H9 (cell line): ENCODE measurements around the gene NCAM2. TPM values are rescaled to one million over a fixed set of nuclear protein-coding genes. Genes with fewer than 3 reads are reported as not detected.

Experiments used
- DNase-seq: peaks from one replicate; pipeline ENCODE4 v3.0.0-alpha.2; 2017
- H2AFZ ChIP-seq: one replicate; pipeline ENCODE4 v1.6.1; 2013; ENCODE audit warnings: mild to moderate bottlenecking, low read length, control low read depth, moderate library complexity
- H2AK5ac ChIP-seq: 2 replicates; pipeline ENCODE4 v1.6.1; 2013; ENCODE audit warnings: low read length, control low read depth, mixed read lengths; ENCODE audit not compliant: insufficient read length
- H2BK120ac ChIP-seq: one replicate; pipeline ENCODE4 v1.6.1; 2013; ENCODE audit warnings: low read depth, mild to moderate bottlenecking, low read length, control low read depth, inconsistent platforms; ENCODE audit not compliant: poor library complexity, severe bottlenecking
- H2BK12ac ChIP-seq: 2 replicates; pipeline ENCODE4 v1.6.1; 2013; ENCODE audit warnings: low read length, control low read depth, mixed read lengths, low read depth; ENCODE audit not compliant: insufficient read length
- H2BK15ac ChIP-seq: 2 replicates; pipeline ENCODE4 v1.6.1; 2013; ENCODE audit warnings: low read depth, low read length, control low read depth
- H2BK20ac ChIP-seq: one replicate; pipeline ENCODE4 v1.6.1; 2013; ENCODE audit warnings: low read depth, mild to moderate bottlenecking, low read length, control low read depth, inconsistent platforms; ENCODE audit not compliant: poor library complexity, severe bottlenecking
- H2BK5ac ChIP-seq: 2 replicates; pipeline ENCODE4 v1.6.1; 2013; ENCODE audit warnings: low read length, control low read depth, mixed read lengths; ENCODE audit not compliant: insufficient read length
- H3K14ac ChIP-seq: 2 replicates; pipeline ENCODE4 v1.6.1; 2013; ENCODE audit warnings: low read length, control low read depth; ENCODE audit not compliant: insufficient read depth
- H3K18ac ChIP-seq: 2 replicates; pipeline ENCODE4 v1.6.1; 2013; ENCODE audit warnings: low read depth, mild to moderate bottlenecking, mixed read lengths, low read length, control low read depth; ENCODE audit not compliant: insufficient read length
- H3K23ac ChIP-seq: 2 replicates; pipeline ENCODE4 v1.6.1; 2013; ENCODE audit warnings: low read length, control low read depth, mixed read lengths, low read depth; ENCODE audit not compliant: insufficient read length
- H3K23me2 ChIP-seq: 2 replicates; pipeline ENCODE4 v1.6.1; 2013; ENCODE audit warnings: low read depth, mild to moderate bottlenecking, mixed read lengths, low read length, control low read depth; ENCODE audit not compliant: insufficient read length, poor library complexity, severe bottlenecking
- H3K27ac ChIP-seq: 2 replicates; pipeline ENCODE4 v1.5.1; 2013; ENCODE audit warnings: low read length, control low read depth, mixed read lengths, low read depth; ENCODE audit not compliant: insufficient read length
- H3K27me3 ChIP-seq: 2 replicates; pipeline ENCODE4 v1.6.1; 2013; ENCODE audit warnings: low read length, control low read depth, inconsistent platforms; ENCODE audit not compliant: insufficient read depth
- H3K4ac ChIP-seq: 2 replicates; pipeline ENCODE4 v1.6.1; 2013; ENCODE audit warnings: low read depth, mild to moderate bottlenecking, control low read depth, inconsistent platforms, low read length, moderate library complexity
- H3K4me1 ChIP-seq: 2 replicates; pipeline ENCODE4 v1.6.1; 2013; ENCODE audit warnings: low read length, control low read depth, inconsistent platforms; ENCODE audit not compliant: insufficient read depth
- H3K4me2 ChIP-seq: 2 replicates; pipeline ENCODE4 v1.6.1; 2013; ENCODE audit warnings: low read length, control low read depth, mixed read lengths; ENCODE audit not compliant: insufficient read length, insufficient read depth
- H3K56ac ChIP-seq: 2 replicates; pipeline ENCODE4 v1.6.1; 2013; ENCODE audit warnings: low read depth, mild to moderate bottlenecking, mixed read lengths, low read length, control low read depth; ENCODE audit not compliant: insufficient read length
- H3K79me1 ChIP-seq: 2 replicates; pipeline ENCODE4 v1.6.1; 2013; ENCODE audit warnings: low read depth, mild to moderate bottlenecking, moderate library complexity, low read length, control low read depth, inconsistent platforms; ENCODE audit not compliant: insufficient read depth, poor library complexity, severe bottlenecking
- H3K79me2 ChIP-seq: 2 replicates; pipeline ENCODE4 v1.6.1; 2013; ENCODE audit warnings: low read length, control low read depth, inconsistent platforms; ENCODE audit not compliant: insufficient read depth
- H3K9ac ChIP-seq: 2 replicates; pipeline ENCODE4 v1.6.1; 2013; ENCODE audit warnings: low read length, control low read depth, mixed read lengths; ENCODE audit not compliant: insufficient read length; ENCODE audit errors: extremely low read depth
- H3K9me3 ChIP-seq: one replicate; pipeline ENCODE4 v1.6.1; 2013; ENCODE audit warnings: low read depth, low read length, inconsistent platforms; ENCODE audit not compliant: control insufficient read depth
- H3T11ph ChIP-seq: one replicate; pipeline ENCODE4 v1.6.1; 2013; ENCODE audit warnings: mild to moderate bottlenecking, low read length, control low read depth, inconsistent platforms
- H4K20me1 ChIP-seq: one replicate; pipeline ENCODE4 v1.6.1; 2013; ENCODE audit not compliant: control insufficient read depth, insufficient read length, insufficient read depth
- H4K5ac ChIP-seq: 2 replicates; pipeline ENCODE4 v1.6.1; 2013; ENCODE audit warnings: low read depth, mild to moderate bottlenecking, mixed read lengths, low read length, control low read depth; ENCODE audit not compliant: insufficient read length
- H4K8ac ChIP-seq: replicated peaks from 2 replicates; pipeline ENCODE4 v1.6.1; 2013; ENCODE audit warnings: low read length, control low read depth, mixed read lengths, low read depth; ENCODE audit not compliant: insufficient read length
- H4K91ac ChIP-seq: 2 replicates; pipeline ENCODE4 v1.6.1; 2013; ENCODE audit warnings: low read depth, mild to moderate bottlenecking, moderate library complexity, mixed read lengths, low read length, control low read depth; ENCODE audit not compliant: insufficient read length
- H3K27ac Mint-ChIP-seq, 3 experiments: 2 replicates in 2 of 3; 3 replicates in 1 of 3; pipeline ENCODE4 v1.8.0; 2020 to 2021; ENCODE audit warnings: mixed read lengths in 3 of 3, mild to moderate bottlenecking in 1 of 3, moderate library complexity in 1 of 3
- H3K27me3 Mint-ChIP-seq: 2 replicates; pipeline ENCODE4 v1.8.0; 2021; ENCODE audit warnings: low read depth, mild to moderate bottlenecking, moderate library complexity, mixed read lengths
- H3K36me3 Mint-ChIP-seq, 3 experiments: 2 replicates in 2 of 3; 3 replicates in 1 of 3; pipeline ENCODE4 v1.8.0; 2020 to 2021; ENCODE audit warnings: low read depth in 3 of 3, mixed read lengths in 3 of 3; ENCODE audit not compliant: insufficient read depth in 1 of 3
- H3K4me1 Mint-ChIP-seq, 2 experiments: 2 replicates each; pipeline ENCODE4 v1.8.0; 2020; ENCODE audit warnings: mixed read lengths in 2 of 2
- H3K4me3 Mint-ChIP-seq, 2 experiments: 2 replicates in 1 of 2; 3 replicates in 1 of 2; pipeline ENCODE4 v1.8.0; 2020 to 2021; ENCODE audit warnings: mild to moderate bottlenecking in 2 of 2, mixed read lengths in 2 of 2, moderate library complexity in 1 of 2
- H3K9me3 Mint-ChIP-seq, 2 experiments: 2 replicates in 1 of 2; 3 replicates in 1 of 2; pipeline ENCODE4 v1.8.0; 2020; ENCODE audit warnings: mild to moderate bottlenecking in 2 of 2, mixed read lengths in 2 of 2, moderate library complexity in 1 of 2
- CTCF ChIP-seq: fragments of 200-600 bp; sonication (generic); conservative IDR thresholded peaks from 3 replicates; pipeline ENCODE4 v1.8.0; 2021; ENCODE audit warnings: antibody characterized with exemption, mild to moderate bottlenecking
- WGBS: extraction: QIAGEN DNeasy Blood & Tissue Kit; methylation state at CpG from one replicate; pipeline ENCODE4 v1.1.7; 2013; ENCODE audit warnings: missing lambda C conversion rate, low lambda C conversion rate, mixed read lengths; ENCODE audit not compliant: insufficient read length; ENCODE audit errors: extremely low coverage; 5-methylcytosine and 5-hydroxymethylcytosine counted together
- total RNA-seq: library from RNA; stranded (reverse); gene quantifications from 2 replicates; pipeline ENCODE4 v1.2.1, GENCODE V29; 2021

The NCAM2 gene
- total RNA-seq, 1 experiment from 2014 or later: 2.2 TPM

DNA sequence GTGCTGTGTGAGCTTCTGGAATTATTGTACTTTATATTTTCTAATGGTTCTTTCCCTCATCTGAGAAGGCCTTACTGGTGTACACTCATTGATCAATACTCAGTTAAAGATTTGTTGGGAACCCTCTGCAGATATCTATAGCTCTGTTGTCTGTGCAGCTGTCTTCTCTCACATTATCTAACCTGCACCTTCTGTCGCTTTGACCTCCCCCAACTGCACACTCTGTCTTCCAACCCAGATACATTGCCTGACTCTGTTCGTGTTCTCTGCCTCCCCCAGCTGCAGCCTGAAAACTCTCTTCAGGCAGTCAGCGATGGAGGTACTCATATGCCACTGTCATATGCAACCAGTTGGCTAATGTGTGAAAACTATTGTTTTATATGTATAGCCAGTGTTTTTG lies 334.3 kb downstream of the NCAM2 start:
- Mint-ChIP-seq H3K9me3 (no peaks in the 10 kb centered on the region), H3K36me3 (no peaks in the 10 kb centered on the region), H3K27ac (0 out of 7 replicates have a peak overlapping the region, but pooled peaks of 1 of the 3 experiments have one; percentile 37), H3K4me3 (no peak overlapping the region), H3K27me3 (no peaks in the 10 kb centered on the region), H3K4me1 (peaks cover 4% of the 10 kb centered on the region in 2 experiments; a peak in 3 of 4 replicates)
- H3K79me1 ChIP-seq: no peaks in the 10 kb centered on the region
- no peak overlapping the region for H3K4ac ChIP-seq
- no peaks in the 10 kb centered on the region for H3K79me2 ChIP-seq
- no peaks in the 10 kb centered on the region for H3K27me3 ChIP-seq
- no peak overlapping the region for H2BK120ac ChIP-seq
- H4K5ac ChIP-seq: no peak overlapping the region
- no peak overlapping the region for H2AFZ ChIP-seq
- no peaks in the 10 kb centered on the region for H3K9me3 ChIP-seq
- H3K18ac ChIP-seq: no peak overlapping the region
- H3K23ac ChIP-seq: no peak overlapping the region
- H2BK5ac ChIP-seq: no peak overlapping the region
- no peak overlapping the region for H2BK12ac ChIP-seq
- H3K4me2 ChIP-seq: no peak overlapping the region
- H3T11ph ChIP-seq: no peak overlapping the region
- no peak for TF ChIP-seq CTCF
- H3K4me1 ChIP-seq: no peaks in the 10 kb centered on the region
- H3K27ac ChIP-seq: no peak overlapping the region
- no peak overlapping the region for H3K9ac ChIP-seq
- H2AK5ac ChIP-seq: no peak overlapping the region
- no peak for DNase-seq
- no CpG with 5 or more reads among the region's 3 CpGs for WGBS
- H4K8ac ChIP-seq: no peak overlapping the region
- H2BK20ac ChIP-seq: no peak overlapping the region
- H4K91ac ChIP-seq: no peak overlapping the region
- no peak overlapping the region for H2BK15ac ChIP-seq
- H3K14ac ChIP-seq: no peak overlapping the region
- H4K20me1 ChIP-seq: no peaks in the 10 kb centered on the region
- H3K56ac ChIP-seq: no peak overlapping the region
- H3K23me2 ChIP-seq: no peaks in the 10 kb centered on the region
